GM04504 (cell line): Measurements from ENCODE around the gene MGA.

Experiments used
- DNase-seq: peaks from one replicate; pipeline ENCODE4 v3.0.0-alpha.2; 2012; ENCODE audit warnings: low read depth

The MGA gene

DNA sequence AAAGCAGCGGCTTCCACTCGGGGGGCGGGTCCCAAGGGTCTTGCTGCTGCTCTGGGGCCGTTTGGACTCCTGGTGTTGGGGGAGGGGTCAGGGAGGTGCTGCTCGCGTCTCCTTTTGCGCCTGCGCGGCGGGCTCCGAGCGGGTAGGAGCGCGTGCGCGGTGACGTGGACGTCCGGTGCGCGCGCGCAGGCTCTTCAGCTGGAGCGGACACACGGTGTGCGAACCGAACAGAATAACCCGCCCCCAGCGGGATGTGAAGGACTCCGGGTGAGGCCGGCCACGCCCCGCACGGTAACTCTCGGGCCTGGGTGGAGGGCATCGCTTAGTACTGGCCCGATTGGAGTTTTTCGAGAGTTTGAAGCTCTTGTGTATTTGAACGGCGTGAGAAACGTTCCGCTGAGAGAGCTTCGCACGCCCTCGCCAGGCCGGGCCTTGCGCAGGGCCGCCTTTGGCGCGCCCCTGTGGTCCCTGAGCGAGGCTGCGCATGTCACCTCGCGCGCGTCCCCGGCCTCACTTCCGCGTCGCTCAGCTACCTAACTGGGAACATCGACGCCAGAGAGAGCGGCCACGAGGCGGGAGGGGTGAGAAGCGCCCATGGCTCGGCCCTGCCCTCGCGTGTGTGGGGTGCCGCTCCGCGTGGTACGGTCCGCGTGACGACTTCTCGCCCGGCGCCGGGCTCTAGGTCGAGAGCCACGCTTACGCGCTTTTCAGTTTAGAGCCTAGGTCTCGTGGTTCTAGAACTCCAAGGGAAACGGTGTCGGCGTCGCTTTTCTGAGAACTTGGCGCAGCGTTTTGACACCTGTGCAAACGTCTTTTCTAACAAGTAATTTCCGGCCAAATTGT lies at the start of gene MGA:
TSS of gene MGA (plus strand) at position 171 of the 843 bp plus-strand sequence.
- peak; percentile 87 for DNase-seq

DNA sequence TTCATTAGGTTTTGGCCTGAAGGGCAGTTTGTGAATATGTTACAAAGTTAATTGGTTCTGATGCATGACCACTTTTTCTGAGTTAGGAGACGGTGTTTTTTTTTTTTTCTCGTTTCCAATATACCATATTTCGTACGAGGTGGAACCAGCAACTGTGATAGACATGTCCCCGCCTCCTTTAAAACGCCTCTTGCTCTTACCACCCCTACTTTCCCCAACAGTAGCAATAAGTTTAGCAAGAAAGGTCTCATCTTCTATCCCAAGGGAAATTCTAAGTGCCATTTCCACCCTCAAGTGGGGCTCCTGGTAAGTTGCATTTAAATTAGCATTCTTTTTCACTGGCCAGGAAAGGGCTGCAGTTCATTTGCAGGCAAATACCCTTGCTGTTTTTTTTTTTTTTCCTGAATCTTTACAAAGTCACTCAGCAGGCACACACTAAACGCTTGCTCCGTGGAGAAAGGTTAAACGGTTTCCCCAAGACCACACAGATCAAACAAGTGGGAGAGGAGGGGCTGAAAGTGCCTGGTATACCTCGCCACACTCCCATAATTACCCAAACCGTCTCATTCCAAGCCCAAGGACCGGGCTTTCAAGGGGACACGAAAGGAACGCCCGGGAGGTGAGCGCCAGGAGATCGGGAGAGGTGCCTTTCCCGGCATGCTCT lies 39.5 kb upstream of the MGA start:
- no peak for DNase-seq

DNA sequence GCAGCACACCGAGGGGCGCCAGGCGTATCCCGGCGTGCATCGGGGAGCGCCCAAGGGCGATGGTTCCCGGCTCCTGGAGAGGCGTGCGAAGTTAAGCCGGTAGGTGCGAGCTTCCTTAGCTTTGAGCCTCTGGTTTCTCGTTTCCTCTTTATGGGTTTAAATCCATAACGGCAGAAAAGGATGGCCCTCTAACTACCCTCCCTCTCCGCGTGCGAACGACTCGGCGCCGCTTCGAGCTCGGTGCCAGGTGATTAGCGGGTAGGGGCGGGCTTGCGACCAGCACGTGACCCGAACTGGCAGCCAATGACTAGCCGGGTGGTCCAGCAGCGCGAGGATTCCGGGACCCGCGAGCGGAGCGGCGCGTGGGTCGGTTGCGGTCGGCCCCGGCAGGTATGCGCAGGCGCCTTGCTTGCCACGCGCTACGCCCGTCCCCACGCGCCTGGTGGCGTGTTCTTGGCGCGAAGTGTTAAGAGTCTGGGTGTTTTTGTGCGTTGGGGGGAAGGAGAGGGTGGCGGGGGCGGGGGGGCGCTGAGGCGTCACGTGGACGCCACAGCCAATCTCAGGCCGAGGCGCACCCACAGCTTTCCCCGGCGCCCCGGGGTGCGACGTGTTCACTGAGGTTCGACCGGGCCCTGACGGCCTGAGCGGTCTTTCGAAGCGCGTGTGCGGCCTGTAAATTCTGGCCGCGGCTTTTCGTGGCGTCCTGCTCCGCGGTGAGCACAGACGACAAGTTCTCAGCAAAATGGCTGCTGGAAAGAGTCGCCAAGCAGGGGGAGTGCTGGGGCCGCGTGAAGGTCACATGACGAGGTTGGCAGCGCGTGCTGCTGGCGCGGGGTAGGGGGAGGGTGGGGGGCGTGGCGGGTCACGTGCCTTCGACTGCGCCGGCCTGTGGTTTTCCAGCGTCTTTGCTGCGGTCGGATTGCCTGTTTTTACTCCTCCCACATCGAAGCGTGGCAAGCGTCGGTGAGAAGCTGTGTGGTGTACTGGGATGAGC lies 38.7 kb upstream of the MGA start:
- peak; percentile 44 for DNase-seq

DNA sequence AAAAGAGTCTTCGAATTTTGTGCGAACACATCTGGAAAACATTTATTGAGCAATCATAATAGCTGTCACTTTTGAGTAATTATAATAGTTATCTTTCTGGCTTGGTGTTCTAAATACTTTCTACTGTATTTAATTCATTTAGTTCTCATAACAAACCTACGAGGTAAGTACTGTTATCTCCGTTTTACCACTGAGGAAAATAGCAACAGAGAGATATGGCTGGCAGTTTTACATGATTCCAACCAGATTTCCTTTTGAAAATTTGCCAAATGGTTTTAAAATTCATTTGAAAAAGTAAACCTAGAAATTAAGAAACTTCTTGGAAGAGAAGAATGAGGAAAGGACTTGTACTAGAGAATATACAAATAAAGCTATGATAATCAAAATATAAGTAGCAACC lies 37.3 kb upstream of the MGA start:
- DNase-seq = no peak

DNA sequence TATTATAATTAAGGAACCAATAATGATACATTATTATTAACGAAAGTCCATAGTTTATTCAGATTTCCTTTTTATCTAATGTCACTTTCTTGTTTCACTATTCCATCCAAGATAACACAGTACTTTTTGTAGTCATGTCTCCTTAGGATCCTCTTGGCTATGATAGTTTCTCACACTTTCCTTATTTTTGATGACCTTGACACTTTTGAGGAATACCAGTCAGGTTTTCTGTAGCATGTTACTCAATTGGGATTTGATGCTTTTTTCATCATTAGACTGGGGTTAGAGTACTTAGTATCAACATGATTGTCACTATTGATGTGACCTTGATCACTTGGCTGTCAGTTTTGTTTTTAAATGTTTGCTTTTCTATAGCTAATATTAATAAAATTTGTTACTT lies 33.0 kb upstream of the MGA start:
- no peak for DNase-seq

DNA sequence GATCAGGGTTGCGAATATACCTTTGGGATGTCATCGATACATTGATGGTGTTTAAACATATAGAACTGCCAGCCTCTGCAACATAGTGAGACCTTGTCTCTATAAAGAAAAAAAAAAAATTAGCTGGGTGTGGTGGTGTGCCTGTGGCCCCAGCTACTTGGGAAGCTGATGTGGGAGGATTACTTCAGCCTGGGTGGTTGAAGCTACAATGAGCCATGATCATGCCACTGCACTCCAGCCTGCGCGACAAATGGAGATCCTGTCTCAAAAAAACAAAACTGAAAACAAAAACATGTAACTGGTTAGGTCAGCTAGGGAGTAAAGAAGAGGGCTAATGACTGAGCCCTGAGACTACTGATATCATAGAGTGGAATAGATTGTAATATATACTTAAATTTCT lies 30.7 kb upstream of the MGA start:
- no peak for DNase-seq

DNA sequence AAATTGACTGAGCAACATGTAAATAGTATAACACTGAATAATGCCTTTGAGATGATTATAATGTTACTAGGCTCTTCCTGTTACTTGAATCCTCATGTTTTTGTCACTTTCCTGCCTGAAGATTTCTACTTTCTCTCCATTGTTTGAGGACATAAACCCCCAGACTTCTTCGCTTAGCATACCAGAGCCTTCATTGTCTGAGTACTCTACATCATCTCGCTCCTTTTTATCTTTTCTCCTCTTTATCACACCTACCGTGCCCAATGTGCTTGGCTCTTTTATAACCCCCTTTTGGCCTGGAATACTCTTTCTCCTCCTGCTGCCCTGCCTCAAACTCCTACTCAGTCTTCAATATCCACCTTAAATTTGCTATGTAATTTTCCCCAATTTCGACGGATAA lies 30.3 kb upstream of the MGA start:
- DNase-seq = no peak

DNA sequence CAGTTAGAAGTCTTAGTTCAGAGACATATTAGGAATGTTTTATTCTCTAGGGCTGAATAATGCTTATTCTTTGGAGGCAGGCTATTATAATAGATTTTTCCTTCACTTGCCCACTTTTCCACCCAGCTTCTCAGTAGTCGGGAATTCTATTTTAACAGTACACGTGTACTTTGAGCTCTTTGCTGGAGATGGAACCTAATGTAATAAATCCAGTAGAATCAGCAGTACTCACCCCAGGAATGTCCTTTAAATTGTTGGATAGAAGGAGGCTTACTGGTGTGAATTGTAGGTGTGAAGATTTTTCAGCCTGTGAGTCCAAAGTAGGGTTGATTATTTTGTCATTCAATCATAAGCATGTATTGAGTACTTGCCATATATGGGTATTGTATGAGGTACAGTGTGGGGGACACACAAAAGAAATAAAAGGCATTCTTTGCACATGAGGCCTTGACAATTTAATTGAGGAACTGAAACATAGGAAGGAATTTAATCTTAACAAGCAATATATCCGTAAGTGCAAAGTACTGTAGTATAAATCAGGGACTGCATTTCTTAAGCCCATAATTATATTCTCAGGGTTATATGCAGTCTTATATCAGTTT lies 29.5 kb upstream of the MGA start:
- no peak for DNase-seq

DNA sequence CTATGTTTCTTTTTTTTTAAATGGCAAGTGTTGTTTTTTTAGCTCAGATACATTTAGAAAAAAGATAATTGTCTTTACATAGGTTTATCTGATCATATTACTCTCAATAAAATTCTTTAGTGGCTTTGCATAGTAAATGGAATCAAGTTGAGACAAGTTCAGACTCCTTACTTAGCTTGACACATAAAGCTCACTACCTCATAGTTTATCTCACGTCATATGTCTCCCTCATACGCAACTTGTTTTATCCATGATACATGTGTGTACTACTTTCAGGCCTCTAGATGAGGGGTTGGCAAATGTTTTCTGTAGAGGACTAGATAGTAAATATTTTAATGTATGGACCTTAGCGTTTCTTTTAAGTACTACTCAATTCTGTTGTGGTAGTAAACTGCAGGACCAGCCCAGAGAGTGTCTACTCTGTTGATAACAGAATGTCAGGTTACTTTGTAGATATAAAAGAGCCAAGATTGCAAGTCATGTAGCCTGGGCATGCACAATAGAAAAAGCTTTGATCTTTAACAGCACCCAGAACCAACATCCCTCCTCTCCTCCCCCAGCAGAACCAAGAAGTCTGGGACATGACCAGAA lies 28.2 kb upstream of the MGA start:
- DNase-seq = no peak

DNA sequence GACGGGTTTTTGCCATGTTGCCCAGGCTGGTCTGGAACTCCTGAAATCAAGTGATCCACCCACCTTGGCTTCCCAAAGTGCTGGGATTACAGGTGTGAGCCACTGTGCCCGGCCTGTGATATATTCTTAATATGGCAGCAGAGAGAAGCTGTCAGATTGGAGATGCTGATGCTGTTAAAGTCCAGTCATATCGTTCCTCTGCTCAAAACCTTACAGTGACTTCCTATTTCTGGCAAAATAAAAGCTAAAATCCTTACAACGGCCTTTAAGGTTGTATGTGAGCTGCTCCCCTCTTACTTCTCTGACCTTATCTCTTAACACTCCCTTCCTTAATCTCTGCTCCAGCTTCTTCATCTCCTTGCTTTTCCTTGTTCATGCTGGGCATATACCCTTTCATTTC lies 26.6 kb upstream of the MGA start:
- no peak for DNase-seq

DNA sequence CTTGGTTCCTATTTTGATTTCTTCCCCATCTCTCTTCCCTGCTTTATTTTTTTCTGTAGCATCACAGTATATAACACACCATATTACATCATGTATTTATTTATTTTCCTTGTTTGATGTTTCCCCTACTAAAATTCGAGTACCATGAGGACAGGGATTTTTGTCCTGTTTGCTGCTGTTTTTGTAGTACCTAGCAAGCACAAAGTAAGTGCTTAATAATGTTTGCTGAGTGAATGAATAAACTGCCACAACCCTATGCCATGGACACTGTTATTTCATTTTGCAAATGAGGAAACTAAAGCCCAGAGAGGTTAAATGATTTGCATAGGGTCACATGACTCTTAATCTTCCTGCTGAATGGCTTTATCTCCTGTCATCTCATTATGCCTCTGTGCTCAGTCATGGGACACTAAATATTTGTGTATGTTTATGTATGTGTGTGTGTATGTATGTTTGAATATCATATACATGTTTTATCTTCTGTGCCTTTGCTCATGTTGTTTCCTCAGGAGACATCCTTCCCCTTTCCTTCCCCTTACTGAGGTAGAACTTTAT lies 26.1 kb upstream of the MGA start:
- no peak for DNase-seq

DNA sequence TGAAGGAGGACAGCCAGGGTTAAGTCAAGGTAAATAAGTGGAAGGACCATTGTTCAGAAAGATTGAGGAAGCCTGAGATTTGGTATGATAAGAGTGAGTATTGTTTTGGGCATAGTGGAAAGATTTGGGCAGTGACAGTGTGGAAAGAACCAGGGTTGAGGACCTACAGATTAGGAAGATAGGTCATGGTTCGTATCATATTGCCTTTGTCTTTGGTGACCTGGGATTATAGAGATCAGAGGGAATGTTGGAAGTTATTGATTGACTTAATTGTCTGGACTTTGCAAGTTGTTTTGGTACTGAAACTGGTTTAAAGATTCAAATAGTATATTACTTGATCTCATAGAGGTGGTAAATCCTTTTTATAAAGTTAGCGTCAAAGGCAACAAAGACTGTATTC lies 23.1 kb upstream of the MGA start:
- DNase-seq = no peak

DNA sequence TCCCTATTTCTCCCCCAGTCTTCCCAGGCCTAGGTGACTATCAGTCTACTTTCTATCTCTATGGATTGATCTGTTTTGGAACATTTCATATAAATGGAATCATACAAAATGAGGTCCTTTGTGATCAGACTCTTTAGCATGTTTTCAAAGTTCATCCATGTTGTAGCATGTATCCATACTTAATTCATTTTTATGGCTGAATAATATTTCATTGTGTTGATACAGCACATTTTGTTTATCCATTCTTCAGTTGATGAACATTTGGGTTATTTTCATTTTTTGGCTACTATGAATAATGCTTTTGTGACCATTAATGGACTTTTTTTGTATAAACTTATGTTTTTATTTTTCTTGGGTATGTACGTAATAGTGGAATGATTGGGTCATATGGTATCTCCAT lies 19.2 kb upstream of the MGA start:
- no peak for DNase-seq

DNA sequence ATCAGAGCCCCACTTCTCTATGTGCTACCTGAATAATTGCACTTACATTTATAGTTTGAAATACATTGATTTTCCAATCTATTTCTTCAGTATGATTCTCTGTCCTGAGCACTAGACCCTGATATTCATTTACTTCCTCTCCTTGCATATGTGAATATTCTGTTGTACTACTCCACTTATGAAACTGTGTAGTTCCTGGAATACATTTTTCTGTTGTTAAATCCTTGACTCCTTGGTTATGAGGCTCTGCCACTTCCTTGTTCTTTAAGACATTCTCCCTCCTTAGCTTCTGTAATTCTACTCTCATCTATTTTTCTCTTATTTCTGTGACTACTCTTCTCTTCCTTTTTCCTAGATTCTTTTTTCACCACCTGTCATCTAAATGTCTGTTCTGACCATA lies 12.9 kb upstream of the MGA start:
- DNase-seq = no peak

DNA sequence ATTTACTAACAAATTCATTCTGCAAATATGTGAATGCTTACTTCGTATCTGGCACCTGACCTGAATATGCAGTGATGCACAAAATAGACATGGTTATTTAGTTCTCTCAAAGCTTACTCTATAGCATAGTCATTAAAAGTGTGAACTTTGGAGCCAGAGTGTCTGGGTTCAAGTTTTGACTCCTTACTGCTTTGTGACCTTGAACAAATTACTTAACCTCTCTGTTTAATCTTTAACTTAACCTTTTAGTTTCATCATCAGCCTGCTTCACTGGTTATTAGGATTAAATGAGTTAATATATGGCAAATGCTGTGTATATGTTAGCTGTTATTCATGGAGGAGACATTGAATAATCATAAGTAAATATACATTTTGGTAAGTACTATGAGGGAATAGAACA lies 12.1 kb upstream of the MGA start:
- DNase-seq = no peak

DNA sequence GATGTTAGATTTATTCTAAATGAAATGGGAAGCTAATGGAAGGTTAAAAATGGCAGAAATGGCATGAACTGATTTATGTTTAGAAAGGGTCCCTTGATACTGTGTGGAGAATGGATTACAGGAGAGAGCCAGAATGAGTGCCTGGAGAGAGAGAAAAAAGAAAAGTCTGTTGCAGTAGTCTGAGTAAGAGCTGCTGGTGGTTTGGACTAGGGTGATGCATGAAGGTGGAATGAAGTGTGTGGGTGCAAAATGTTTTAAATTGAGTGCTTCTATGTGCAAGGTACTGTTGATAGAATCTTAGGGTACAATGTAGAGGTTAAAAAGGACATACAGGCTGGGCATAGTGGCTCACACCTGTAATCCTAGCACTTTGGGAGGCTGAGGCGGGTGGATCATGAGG lies 11.4 kb upstream of the MGA start:
- no peak for DNase-seq

DNA sequence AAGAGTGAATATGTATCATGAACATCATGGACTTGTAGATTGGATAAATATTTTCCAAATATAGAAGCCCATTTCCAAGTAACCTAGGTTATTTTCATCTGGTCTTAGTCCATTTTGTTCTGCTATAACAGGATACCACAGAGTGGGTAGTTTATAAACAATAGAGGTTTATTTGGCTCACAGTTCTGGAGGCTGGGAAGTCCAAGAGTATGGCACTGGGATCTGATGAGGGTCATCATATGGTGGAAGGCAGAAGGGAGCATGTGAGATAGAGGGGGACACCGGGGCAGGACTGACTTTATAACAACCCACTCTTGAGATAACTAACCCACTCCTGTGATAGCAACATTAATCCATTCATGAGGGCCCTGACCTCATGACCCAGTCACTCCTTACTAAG lies 9.4 kb upstream of the MGA start:
- DNase-seq = no peak

DNA sequence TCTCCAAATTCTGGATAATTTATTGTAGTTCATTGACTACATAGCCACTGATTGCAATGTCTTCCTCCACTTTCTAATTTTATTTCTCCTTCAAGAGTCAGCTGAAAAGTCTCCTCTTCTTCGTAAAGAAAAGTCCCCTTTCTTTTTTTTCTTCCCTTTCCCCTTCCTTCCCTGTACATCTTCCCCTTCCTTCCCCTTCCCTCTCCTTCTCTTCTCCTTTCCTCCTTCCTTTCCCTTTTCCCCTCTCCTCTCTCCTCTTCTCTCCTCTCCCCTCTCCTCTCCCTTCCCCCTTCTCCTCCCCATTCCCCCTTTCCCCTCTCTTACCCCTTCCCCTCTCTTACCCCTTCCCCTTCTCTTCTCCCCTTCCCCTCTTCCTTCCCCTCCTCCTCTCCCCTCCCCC lies 8.8 kb upstream of the MGA start:
- no peak for DNase-seq

DNA sequence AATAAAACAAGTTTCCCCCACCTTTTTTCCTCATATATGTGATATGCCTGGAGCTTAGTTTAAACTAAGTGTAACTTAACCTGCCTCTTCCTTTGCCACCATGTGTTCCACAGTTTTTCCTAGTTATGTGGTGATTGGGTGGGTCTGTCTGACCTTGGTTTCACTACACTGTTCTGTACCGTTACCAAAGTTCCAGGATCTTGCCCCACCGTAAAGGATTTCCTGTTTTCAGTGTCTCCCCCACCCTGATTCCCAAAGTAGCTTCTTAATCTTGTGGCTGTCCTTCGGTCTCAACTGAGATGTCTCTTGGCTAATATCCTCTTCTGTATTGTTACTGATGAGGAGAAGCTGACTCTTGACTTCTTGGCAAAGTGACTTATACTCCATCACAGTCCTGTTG lies 6.4 kb upstream of the MGA start:
- DNase-seq = no peak

DNA sequence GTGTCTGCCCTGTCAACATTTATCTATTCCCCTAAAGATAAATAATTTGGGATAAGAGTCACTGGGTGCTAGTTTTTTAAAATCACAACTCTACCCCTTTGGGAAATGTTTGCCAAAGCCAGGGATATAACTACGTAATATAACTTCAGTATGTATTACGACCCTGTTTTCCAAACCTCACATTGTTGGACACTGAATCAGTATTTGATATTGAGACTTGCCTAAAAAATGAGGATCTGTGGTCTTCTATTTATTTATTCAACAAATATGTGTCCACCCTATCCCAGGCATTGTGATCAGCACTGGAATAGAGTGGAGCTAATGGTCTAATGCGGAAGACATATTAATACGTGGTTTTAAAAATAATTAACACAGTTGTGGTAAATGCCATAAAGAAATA lies 4.5 kb upstream of the MGA start:
- DNase-seq = no peak

DNA sequence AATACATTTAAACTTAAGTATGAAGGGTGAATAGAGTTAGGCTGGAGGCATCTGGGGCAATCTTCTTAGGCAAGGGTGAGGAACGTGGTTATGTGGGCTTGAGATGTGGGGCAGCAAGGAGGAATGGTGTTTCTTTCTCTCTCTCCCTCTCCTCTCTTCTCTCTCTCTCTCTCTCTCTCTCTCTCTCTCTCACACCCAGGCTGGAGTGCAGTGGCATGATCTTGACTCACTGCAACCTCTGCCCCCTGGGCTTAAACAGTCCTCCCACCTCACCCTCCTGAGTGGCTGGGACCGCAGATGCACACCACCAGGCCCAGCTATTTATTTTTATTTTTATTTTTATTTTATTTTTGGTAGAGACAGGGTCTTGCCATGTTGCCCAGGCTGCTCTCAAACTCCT lies 4.0 kb upstream of the MGA start:
- DNase-seq = no peak

DNA sequence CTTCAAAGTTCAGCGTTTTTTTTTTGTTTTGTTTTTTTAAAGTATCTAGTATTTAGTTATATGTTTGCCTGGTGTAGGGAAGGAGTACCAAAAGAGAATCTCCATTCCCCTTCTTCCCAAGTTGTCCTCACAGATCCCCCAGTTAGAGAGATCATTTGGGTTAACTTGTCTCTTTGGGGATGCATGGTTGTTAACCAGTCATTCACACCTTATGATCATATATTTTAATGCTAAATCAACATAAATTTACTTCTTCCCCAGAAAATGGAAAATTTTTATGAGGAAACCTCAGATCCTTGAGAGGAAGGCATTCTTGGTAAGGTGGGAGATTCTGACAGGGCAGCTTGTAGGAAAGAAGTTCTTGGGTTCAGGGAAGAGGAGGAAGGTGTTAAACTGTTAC lies 1.5 kb upstream of the MGA start:
- no peak for DNase-seq
